Epithelial cell of esophagus (primary cell): Measurements from ENCODE around the gene APOL4.
A peak's percentile ranks its signal among the peaks of the same experiment; 100 is the strongest.

Experiments
- DNase-seq: peaks from one replicate; pipeline ENCODE4 v3.0.0; 2010; ENCODE audit warnings: low read depth
- H3K4me3 ChIP-seq: 2 replicates; pipeline ENCODE4 v1.5.1; 2011; ENCODE audit warnings: mild to moderate bottlenecking, low read length, control low read depth
- CTCF ChIP-seq: IDR thresholded peaks from 2 replicates; pipeline ENCODE4 v1.5.1; 2011; ENCODE audit warnings: low read depth, mild to moderate bottlenecking, low read length, control low read depth, inconsistent platforms; ENCODE audit not compliant: insufficient read depth; ENCODE audit errors: missing control alignments

APOL4 gene

DNA sequence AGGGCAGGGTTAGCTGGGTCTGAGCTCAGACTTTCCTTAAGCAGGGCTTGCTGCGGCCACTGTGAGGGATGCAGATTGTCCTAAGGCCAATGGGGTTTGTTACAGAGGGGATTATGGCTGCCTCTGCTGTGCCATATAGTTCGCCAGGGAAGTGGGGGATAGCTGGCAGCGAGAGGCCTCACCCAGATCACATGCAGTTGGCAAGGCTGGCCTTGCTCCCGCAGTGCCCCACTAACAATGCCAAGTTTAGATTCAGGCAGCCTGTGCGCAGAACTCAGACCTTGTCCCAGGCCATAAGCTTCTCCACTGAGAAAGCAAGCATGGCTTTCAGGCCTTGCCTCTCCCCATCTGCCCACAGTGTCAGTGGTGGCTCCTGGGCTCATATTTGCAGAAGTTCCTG is 42.4 kb upstream of the APOL4 start:
- no peak overlapping the region for H3K4me3 ChIP-seq
- no peak for DNase-seq
- no peak for TF ChIP-seq CTCF

DNA sequence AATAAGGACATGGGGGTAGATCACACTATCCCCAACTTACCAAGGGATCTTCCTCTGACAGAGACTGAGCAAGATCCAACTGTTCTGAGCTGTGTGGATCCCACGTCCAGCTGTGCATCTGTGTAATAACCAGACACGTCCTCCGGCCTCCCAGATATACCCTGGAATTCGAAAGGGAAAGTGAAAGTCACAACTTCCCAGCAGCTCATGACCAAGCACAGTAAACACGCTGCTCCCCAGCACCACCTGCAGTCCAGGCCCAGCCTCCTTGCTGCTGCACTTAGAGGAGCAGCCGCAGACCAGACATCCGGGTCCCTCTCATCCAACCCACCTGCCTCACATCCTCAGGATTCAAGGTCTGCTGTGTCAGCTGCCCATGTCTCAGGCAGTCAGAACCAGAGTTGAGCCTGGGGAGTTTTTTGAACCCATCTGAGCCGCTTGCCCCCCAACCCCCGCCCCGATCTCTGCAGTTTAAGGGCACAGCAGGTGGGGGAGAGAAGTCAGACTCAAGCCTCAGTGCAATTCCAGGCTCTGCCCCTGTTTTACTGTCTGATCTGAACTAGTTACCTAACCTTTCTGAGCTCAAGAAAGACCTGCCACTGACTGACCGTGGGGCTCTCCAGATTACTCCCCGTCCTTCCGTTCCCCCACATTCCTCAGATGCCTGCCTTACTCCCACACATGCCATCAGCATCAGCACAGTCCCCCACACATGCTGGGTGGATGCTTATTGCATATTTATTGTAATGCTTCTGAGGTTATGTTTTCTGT is 38.0 kb upstream of the APOL4 start, which contains the start of gene APOL2:
Gene APOL2, minus strand, starts transcription at position 127 of the 771 bp plus-strand sequence. CDS start 6,365 bp downstream, outside the sequence.
- peak within 1 kb of the TSS; percentile 80 for H3K4me3 ChIP-seq
- DNase-seq = peak; percentile 93
- TF ChIP-seq CTCF = peak; percentile 78

DNA sequence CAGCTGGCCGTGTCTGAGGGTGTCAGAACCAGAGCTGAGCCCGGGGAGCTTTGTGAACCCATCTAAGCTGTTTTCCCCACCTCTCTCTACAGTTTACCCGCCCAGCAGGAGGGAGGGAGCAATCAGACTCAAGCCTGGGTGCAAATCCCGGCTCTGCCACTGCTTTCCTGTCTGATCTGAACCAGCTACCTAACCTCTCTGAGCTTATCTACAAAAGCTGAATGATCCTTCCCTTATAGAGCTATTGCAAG is 37.5 kb upstream of the APOL4 start:
- no peak for TF ChIP-seq CTCF
- H3K4me3 ChIP-seq = peak overlapping the region; percentile 80
- no peak for DNase-seq

DNA sequence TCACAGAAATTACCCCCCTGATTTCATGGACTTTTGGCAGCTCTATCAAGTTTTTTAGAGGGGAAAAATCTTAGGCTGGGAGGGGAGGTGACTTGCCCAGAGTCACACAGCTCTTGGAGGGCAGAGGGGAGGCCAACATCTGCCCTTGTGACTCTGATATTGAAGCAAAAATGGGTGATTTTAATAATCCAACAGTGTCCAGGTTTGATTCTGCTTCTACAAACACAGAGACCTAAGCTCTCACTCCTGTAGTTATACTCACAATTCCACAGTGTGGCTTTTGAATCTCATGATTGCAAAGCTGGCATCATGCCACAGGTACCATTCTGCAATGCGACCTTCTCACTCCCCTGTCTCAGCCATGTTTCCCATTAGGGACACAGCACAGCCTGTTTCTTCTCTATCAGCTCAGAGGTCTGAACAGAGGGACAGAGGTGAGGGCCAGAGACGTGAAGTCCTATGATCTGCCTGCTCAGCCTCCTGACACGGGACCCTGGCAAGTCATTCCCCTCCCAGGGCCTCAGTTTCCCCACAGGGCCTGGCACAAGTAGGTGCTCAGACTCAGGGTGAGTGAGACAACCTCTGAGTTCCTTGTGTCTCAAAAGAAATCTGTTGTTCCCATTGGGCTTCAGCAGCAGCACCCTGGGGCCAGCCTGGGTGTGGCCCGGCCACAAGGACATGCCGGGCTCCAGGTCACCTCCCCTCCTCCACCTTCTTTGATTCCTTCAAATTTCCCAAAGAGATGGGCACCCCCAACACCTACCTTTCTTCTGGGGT is 37.0 kb upstream of the APOL4 start:
- TF ChIP-seq CTCF = no peak
- no peak for DNase-seq
- H3K4me3 ChIP-seq = peak overlapping the region; percentile 80

- no peak for TF ChIP-seq CTCF
- no peak for DNase-seq
- peak overlapping the region; percentile 15 for H3K4me3 ChIP-seq
Measured at GRCh38 chr22:36237462-36238372, 36.1 kb upstream of the APOL4 start.

DNA sequence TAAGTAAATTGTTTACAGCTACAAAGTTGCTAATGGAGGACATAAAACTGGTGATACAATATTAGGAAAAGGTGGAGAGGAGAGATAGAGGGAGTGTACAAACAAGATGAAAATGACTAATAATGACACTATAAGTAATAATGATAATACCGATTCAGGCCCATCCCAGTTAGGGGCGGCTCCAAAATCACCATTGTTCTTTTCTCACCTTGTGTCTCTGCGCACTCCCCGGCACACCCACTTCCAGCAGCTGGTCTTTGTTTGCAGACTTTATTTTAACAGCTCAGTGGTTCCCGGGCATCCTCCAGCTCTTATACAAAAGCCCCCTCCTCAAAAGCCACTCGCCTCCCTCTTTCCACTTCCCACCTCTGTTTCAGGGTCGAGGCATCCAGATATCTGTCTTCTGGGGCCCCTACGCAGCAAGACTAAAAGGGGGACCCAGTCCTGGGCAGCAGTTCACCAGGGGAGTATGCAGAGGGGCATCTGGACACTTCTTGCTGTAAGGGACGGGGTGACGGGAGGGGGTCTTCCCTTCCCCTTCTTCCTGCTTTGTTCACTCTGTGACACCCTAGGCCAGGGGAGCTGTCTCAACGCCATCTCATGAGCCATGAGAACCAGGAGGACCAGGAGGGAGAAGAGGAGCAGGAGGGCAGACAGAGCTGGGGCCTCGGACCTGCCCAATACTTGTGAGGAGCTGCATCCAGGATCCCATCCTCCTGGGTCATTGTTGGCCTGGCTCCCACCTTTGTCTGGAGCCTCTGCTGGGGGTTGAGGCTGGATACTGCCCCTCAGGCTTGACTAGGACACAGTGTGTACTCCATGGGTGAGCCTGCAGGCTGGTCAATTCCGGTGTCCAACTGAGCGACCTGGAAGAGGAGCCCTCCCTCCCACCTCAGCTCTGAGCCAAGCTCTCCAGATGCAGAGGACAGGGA is 35.0 kb upstream of the APOL4 start:
- no peak overlapping the region for H3K4me3 ChIP-seq
- TF ChIP-seq CTCF = no peak
- DNase-seq = peak; percentile 51
